ENCODE data around the gene ZYG11B.
"Not testable (repeated sequence)": the region's sequence is repeated elsewhere in the genome, so short reads cannot be mapped to it uniquely, and the experiment has no call there.

ZYG11B gene

DNA sequence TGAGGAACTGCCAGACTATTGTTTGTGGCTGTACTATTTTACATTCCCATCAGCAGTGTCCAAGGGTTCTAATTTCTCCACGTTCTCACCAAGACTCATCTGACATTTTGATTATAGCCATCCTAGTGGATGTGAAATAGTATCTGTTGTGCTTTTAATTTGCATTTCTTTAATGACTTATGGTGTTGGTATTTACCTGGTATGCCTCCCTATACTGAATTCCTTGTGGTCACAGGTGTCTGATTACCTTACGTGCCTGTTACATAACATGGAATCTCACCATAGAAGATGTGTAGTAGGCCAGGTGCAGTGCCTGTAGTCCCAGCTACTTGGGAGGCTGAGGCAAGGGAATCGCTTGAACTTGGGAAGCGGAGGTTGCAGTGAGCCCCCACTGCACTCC, 129.8 kb downstream of the ZYG11B start:
- no peak for DNase-seq

DNA sequence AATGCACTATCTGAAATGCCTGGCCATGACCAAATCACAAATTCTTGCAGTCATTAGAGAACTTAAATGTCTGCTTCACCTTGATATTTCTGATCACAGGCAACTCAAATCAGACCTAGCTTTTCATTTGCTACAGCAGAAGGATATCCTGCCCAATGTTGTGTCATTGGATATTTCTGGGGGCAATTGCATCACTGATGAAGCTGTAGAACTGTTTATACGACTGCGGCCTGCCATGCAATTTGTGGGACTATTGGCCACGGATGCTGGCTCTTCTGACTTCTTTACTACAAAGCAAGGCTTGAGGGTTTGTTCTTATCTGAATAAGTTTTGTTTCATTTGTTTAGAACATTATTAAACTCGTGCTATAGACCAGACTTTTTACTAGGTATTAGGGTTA, 131.2 kb downstream of the ZYG11B start:
- DNase-seq: no peak

DNA sequence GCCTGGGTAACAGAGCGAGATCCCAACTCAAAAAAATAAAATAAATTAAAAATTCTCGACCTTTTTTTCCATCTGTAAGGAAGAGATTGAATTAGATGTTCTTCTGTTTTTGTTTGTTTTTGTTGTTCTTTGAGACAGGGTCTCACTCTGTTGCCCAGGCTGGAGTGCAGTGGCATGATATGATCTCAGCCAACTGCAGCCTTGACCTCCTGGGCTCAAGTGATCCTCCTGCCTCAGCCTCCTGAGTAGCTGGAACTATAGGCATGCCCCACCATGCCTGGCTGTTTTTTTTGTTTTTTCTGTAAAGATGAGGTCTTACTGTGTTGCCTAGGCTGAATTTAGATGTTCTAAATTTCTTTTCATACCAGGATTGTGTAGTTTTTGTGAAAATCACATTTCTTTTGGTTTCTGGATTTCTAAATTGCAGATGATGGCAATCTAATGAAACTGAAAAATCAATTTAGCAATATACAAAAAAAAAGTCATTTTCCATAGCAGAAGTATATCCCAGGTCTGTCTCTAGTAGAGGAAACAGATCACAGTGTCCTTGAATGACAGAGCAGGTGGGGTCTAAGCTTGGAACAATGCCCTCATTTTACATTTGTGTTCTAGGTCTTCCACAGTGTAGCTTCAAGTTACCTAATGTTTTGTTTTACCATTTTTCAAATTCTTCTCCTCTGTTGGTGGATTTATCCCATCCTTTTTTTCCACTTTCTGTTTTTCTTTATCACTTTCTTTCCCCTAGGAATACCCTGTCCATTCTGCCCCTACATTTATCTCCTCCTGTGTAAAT, 136.6 kb downstream of the ZYG11B start:
- DNase-seq: no peak

DNA sequence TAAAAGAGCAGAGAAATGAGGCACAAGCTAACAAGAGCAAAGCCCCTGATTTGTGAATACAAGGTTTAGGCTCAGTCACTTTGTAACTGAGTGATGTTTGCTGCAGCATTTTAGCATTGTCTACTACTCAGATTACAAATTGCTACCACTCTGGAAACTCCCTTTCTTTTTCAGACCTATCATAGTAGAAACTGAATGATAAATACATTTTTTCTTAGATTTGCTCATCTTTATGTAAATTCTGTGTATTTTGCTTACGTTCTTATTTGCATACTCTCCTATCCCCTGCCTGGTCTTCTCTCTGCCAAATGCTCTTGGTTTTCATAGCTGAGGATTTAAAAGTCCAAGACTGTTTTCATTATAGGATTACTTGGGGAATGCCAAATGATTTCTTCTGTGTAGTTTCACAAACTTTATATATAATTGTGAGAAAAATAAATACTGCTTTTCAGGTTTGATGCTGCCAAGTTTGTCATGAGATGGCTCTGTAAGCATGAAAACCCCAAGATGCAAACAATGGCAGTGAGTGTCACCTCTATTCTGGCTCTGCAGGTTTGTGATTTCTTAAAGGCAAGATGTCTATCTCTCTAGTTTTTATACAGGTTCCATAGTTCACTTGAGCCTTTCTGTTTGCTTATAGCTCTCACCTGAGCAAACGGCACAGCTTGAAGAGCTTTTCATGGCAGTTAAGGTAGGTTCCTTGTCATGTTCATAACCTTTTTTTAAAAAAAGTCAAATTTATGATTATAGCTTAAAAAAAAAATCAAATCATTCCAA, 141.0 kb downstream of the ZYG11B start:
- no peak for DNase-seq

DNA sequence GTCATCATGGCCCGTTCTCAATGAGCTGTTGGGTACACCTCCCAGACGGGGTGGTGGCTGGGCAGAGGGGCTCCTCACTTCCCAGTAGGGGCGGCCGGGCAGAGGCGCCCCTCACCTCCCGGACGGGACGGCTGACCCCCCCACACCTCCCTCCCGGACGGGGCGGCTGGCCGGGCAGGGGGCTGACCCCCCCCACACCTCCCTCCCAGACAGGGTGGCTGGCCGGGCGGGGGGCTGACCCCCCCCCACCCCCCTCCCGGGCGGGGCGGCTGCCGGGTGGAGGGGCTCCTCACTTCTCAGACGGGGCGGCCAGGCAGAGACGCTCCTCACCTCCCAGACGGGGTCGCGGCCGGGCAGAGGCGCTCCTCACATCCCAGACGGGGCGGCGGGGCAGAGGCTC, 143.5 kb downstream of the ZYG11B start:
- not testable (repeated sequence) for DNase-seq

DNA sequence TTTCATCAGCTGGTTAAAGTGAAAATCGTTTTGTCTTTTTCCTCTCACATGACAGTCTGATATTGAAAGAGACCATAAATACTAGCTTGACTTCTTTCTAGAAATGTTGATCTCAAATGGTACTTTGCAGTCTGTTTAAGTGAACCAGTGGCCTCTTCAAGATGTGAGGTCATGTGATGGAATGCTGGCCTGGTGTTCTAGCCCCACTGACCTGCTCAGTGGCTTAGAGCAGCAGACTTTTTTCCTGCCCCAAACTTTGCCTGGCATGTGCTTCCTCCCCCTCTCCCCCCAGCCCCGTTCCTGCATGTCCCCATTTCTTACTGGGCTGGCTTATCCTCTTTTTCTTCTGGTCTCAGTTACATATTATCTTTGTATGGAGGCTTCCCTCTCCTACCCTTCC, 150.6 kb downstream of the ZYG11B start:
- no peak for DNase-seq
